HepG2 (cell line): Measurements from ENCODE around the gene TTC21B. TPM values are rescaled to one million over a fixed set of nuclear protein-coding genes. Genes with fewer than 3 reads are reported as not detected.

Experiments used
- ATAC-seq: fragments of 200-7000 bp; cut with Tn5 transposase; 3 replicates; pipeline ENCODE4 v1.9.1; 2020; ENCODE audit warnings: mild to moderate bottlenecking, moderate library complexity
- BruUV-seq: library from RNA; stranded (reverse); fragments of 400-500 nt; replicated peaks from 2 replicates; lab custom pipeline; 2021; lab: Mats Ljungman, UMichigan
- CTCF ChIA-PET: fragments of 300-600 bp; formaldehyde crosslinking; extraction: SDS; loops from one replicate; lab custom pipeline; 2021; ENCODE audit warnings: low total read pairs, inconsistent platforms, low intra/inter-chr PET ratio; lab: Yijun Ruan, JAX
- POLR2A ChIA-PET: fragments of 350-600 bp; sonication (Branson Sonifier 250); formaldehyde crosslinking; loops from one replicate; lab custom pipeline; 2020; ENCODE audit warnings: antibody characterized with exemption, inconsistent platforms; lab: Yijun Ruan, JAX
- DNase-seq: peaks from one replicate; pipeline ENCODE4 v3.0.0-alpha.2; 2015; ENCODE audit warnings: low spot score
- FAIRE-seq: peaks from 3 replicates; lab custom pipeline; 2011; peaks lifted over from hg19 to GRCh38; lab: Jason Lieb, UNC
- H2AFZ ChIP-seq: one replicate; pipeline ENCODE4 v1.6.1; 2011; ENCODE audit warnings: low read length, inconsistent platforms
- H3K27ac ChIP-seq: fragments of 300-600 bp; 3 replicates; pipeline ENCODE4 v1.8.0; 2011; ENCODE audit warnings: mixed run types, mild to moderate bottlenecking, mixed read lengths, low read length, inconsistent platforms; ENCODE audit not compliant: insufficient read depth; ENCODE audit errors: extremely low read length
- H3K27me3 ChIP-seq, 2 experiments: fragments of 200-600 bp in 1 of 2; 2 replicates in 1 of 2; 3 replicates in 1 of 2; pipeline versions ENCODE4 v1.6.0 to v1.8.0; 2011; ENCODE audit warnings: low read length in 2 of 2, mild to moderate bottlenecking in 2 of 2, moderate library complexity in 2 of 2, inconsistent platforms in 1 of 2; ENCODE audit not compliant: insufficient read depth in 2 of 2, control insufficient read depth in 1 of 2
- H3K36me3 ChIP-seq, 2 experiments: fragments of 200-600 bp in 1 of 2; replicated peaks in 1 of 2; 2 replicates in 1 of 2; 3 replicates in 1 of 2; pipeline versions ENCODE4 v1.5.1 to v1.8.0; 2011; ENCODE audit warnings: low read length in 2 of 2, inconsistent platforms in 1 of 2; ENCODE audit not compliant: insufficient read depth in 2 of 2, control insufficient read depth in 1 of 2
- H3K4me1 ChIP-seq: 2 replicates; pipeline ENCODE4 v1.5.1; 2012; ENCODE audit warnings: low read length, inconsistent platforms; ENCODE audit not compliant: insufficient read depth
- H3K4me2 ChIP-seq: 2 replicates; pipeline ENCODE4 v1.6.0; 2011; ENCODE audit warnings: low read depth, low read length, inconsistent platforms
- H3K4me3 ChIP-seq, 3 experiments: fragments of 200-600 bp in 1 of 3; sonication (generic), shearing (Covaris generic) in 1 of 3; replicated peaks in 1 of 3; 2 replicates each; pipeline ENCODE4 v1.5.1; 2011 to 2016; ENCODE audit warnings: low read length in 3 of 3, inconsistent platforms in 2 of 3, low read depth in 2 of 3, mild to moderate bottlenecking in 2 of 3, control low read depth in 1 of 3, mixed read lengths in 1 of 3; ENCODE audit not compliant: insufficient read depth in 1 of 3
- H3K79me2 ChIP-seq: one replicate; pipeline ENCODE4 v1.6.1; 2011; ENCODE audit warnings: low read length, inconsistent platforms; ENCODE audit not compliant: insufficient read depth
- H3K9ac ChIP-seq: 2 replicates; pipeline ENCODE4 v1.6.0; 2011; ENCODE audit warnings: mild to moderate bottlenecking, low read depth, low read length, inconsistent platforms; ENCODE audit not compliant: insufficient read depth
- H3K9me3 ChIP-seq: 2 replicates; pipeline ENCODE4 v1.5.1; 2012; ENCODE audit warnings: mild to moderate bottlenecking, low read length
- H4K20me1 ChIP-seq: 2 replicates; pipeline ENCODE4 v1.6.0; 2011; ENCODE audit warnings: inconsistent platforms, mild to moderate bottlenecking, low read length, moderate library complexity; ENCODE audit not compliant: insufficient read depth
- AGO2 ChIP-seq: fragments of 200-400 bp; formaldehyde crosslinking; optimal IDR thresholded peaks from 2 replicates; pipeline ENCODE3; 2017; ENCODE audit warnings: mild to moderate bottlenecking, low read depth, low read length, moderate library complexity
- CHCHD3 ChIP-seq: sonication (generic); formaldehyde crosslinking; IDR thresholded peaks from 2 replicates; pipeline ENCODE4 v1.8.0; 2022; ENCODE audit warnings: mild to moderate bottlenecking, missing genetic modification reagents, moderate library complexity
- ETV6 ChIP-seq: sonication (generic); formaldehyde crosslinking; conservative IDR thresholded peaks from 2 replicates; pipeline ENCODE4 v1.4.0; 2020; ENCODE audit warnings: missing genetic modification reagents
- FOXA3 ChIP-seq: IDR thresholded peaks from 2 replicates; pipeline ENCODE4 v1.6.1; 2016; ENCODE audit warnings: missing genetic modification reagents, missing compliant biosample characterization
- HNF4A ChIP-seq: sonication (generic); formaldehyde crosslinking; IDR thresholded peaks from 2 replicates; pipeline ENCODE4 v1.4.0; 2020; ENCODE audit warnings: missing genetic modification reagents
- PHB2 ChIP-seq: fragments of 450-650 bp; IDR thresholded peaks from 2 replicates; pipeline ENCODE4 v1.6.1; 2018; ENCODE audit not compliant: partially characterized antibody
- ZBTB1 ChIP-seq: sonication (generic); formaldehyde crosslinking; IDR thresholded peaks from 2 replicates; pipeline ENCODE4 v1.4.0; 2020; ENCODE audit warnings: missing genetic modification reagents, borderline replicate concordance
- ZIK1 ChIP-seq: sonication (generic); formaldehyde crosslinking; IDR thresholded peaks from 2 replicates; pipeline ENCODE4 v1.5.0; 2020; ENCODE audit warnings: mild to moderate bottlenecking, low read depth, missing genetic modification reagents, borderline replicate concordance
- ZNF225 ChIP-seq: sonication (generic); formaldehyde crosslinking; IDR thresholded peaks from 2 replicates; pipeline ENCODE4 v1.4.0; 2020; ENCODE audit warnings: mild to moderate bottlenecking, missing genetic modification reagents
- WGBS: methylation state at CpG from one replicate; pipeline ENCODE4 v1.1.6; 2017; ENCODE audit warnings: low lambda C conversion rate; 5-methylcytosine and 5-hydroxymethylcytosine counted together
- in situ Hi-C: cut with HindIII; loops from 2 replicates; pipeline ENCODE4 v1.10.0; 2017; ENCODE audit warnings: low pct_unique_long_range_greater_than_20kb; ENCODE audit not compliant: extremely low pct_ligation_motif_present
- intact Hi-C: fragments of 100-400 bp; cut with micrococcal nuclease; formaldehyde crosslinking; loops from one replicate; pipeline ENCODE4 v1.10.0; 2022; ENCODE audit not compliant: unreplicated experiment
- polyA plus RNA-seq, 8 experiments: library from polyadenylated mRNA; depleted of rRNA in 3 of 8; stranded (reverse) in 7 of 8; unstranded in 1 of 8; fragments of >200 nt; fragmentation: Illumina TruSeq in 4 of 8; extraction: Trizol in 4 of 8; gene quantifications; 2 replicates each; pipeline versions ENCODE4 v1.2.1 to v1.2.3, GENCODE V29; 2011 to 2016; ENCODE audit warnings: low read depth in 4 of 8, missing spikeins in 1 of 8, mixed read lengths in 1 of 8; ENCODE audit not compliant: insufficient read depth in 1 of 8
- total RNA-seq, 5 experiments: library from RNA; depleted of rRNA; stranded (reverse); fragments of >200 nt; fragmentation: Illumina TruSeq; extraction: Trizol; gene quantifications; 2 replicates each; pipeline ENCODE4 v1.2.3, GENCODE V29; 2016; ENCODE audit warnings: low read depth in 1 of 5
- TF ChIP-seq, protein P1 (sequence below): sonication (generic); formaldehyde crosslinking; IDR thresholded peaks from 2 replicates; pipeline ENCODE4 v1.4.0; 2020; ENCODE audit warnings: missing genetic modification reagents
- TF ChIP-seq, protein P2 (sequence below): sonication (generic); formaldehyde crosslinking; IDR thresholded peaks from 2 replicates; pipeline ENCODE4 v1.5.1; 2020; ENCODE audit warnings: missing genetic modification reagents, mild to moderate bottlenecking, borderline replicate concordance
- TF ChIP-seq, protein P3 (sequence below): sonication (generic); formaldehyde crosslinking; IDR thresholded peaks from 2 replicates; pipeline ENCODE4 v1.8.0; 2022; ENCODE audit warnings: missing genetic modification reagents, mild to moderate bottlenecking, inconsistent platforms, borderline replicate concordance

Gene TTC21B
- total and polyA plus RNA-seq, 2 of the 13 experiments (the other 11 are each of a cell fraction or from before 2014, with no cell fraction given) = 39.1 to 67.1 TPM

DNA sequence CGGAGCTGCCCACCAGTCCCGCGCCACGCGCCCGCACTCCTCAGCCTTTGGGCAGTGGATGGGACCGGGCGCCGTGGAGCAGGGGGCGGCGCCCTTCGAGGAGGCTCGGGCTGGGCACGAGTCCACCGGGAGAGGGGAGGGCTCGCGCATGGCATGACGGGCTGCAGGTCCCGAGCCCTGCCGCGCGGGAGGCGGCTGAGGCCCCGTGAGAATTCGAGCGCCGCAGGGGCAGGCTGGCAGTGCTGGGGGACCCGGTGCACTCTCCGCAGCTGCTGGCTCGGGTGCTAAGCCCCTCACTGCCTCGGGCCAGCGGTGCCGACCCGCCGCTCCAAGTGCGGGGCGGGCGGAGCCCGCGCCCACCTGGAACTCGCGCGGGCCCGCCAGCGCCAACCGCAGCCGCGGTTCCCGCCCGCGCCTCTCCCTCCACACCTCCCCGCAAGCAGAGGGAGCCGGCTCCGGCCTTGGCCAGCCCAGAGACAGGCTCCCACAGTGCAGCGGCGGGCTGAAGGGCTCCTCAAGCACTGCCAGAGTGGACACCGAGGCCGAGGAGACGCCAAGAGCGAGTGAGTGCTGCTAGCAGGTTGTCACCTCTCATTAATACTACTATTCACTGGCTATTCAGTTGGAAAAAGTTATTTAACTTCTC, 3.6 kb upstream of the TTC21B start:
- no peak for ATAC-seq
- Histone ChIP-seq H3K4me2 (no peak overlapping the region), H2AFZ (no peak overlapping the region), H3K4me1 (peaks cover 17% of the 10 kb centered on the region), H3K9me3 (no peaks in the 10 kb centered on the region), H3K27me3 (no peaks in the 10 kb centered on the region; a peak in 1 of 5 replicates), H3K79me2 (peaks cover 12% of the 10 kb centered on the region), H4K20me1 (peaks cover 6% of the 10 kb centered on the region), H3K9ac (no peak overlapping the region), H3K4me3 (no peak overlapping the region), H3K27ac (no peak overlapping the region), H3K36me3 (no peaks in the 10 kb centered on the region)
- CTCF ChIA-PET = no interaction called here
- in situ Hi-C loops (no loop called here), intact Hi-C loops (no loop called here)
- no peak for DNase-seq
- no TSS peak for BruUV-seq
- POLR2A ChIA-PET = no interaction called here
- TF ChIP-seq, protein P1, sequence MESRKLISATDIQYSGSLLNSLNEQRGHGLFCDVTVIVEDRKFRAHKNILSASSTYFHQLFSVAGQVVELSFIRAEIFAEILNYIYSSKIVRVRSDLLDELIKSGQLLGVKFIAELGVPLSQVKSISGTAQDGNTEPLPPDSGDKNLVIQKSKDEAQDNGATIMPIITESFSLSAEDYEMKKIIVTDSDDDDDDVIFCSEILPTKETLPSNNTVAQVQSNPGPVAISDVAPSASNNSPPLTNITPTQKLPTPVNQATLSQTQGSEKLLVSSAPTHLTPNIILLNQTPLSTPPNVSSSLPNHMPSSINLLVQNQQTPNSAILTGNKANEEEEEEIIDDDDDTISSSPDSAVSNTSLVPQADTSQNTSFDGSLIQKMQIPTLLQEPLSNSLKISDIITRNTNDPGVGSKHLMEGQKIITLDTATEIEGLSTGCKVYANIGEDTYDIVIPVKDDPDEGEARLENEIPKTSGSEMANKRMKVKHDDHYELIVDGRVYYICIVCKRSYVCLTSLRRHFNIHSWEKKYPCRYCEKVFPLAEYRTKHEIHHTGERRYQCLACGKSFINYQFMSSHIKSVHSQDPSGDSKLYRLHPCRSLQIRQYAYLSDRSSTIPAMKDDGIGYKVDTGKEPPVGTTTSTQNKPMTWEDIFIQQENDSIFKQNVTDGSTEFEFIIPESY (CRISPR knock-in tag) = 0 out of 2 replicates have a peak, but pooled peaks have one; percentile 16
- TF ChIP-seq HNF4A (CRISPR knock-in tag) = no peak
- 93% methylated on average over 33 of the region's 60 CpGs for WGBS
- FAIRE-seq = no peak

DNA sequence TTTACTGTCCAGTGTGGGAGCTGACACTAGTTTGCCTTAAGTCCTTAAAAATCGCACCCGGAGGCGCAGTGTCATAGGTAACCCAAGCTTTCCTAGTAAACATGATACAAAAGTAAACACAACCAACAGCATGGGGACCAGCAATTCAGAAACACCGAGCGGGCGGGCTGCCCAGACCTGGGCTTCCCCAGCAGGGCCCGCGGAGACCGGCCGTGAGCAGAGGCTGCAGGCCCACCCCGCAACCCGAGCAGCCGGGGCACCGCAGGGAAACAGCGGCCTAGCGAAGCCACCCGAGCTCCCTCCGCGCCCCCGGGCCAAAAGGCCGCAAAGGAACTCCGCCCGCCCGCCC, 296 bp downstream of the TTC21B start:
- peak overlapping the region; percentile 84 for H3K27ac ChIP-seq
- peaks cover 52% of the 10 kb centered on the region for H3K4me1 ChIP-seq
- H3K27me3 ChIP-seq = no peaks in the 10 kb centered on the region; a peak in 1 of 5 replicates
- no peaks in the 10 kb centered on the region for H3K9me3 ChIP-seq
- peaks cover 50% of the 10 kb centered on the region for H3K79me2 ChIP-seq
- H3K36me3 ChIP-seq = peaks cover 3 to 13% of the 10 kb centered on the region in 2 experiments; a peak in 4 of 5 replicates
- BruUV-seq = TSS peak; percentile 59
- WGBS = 0% methylated on average over 10 of the region's 24 CpGs
- peak overlapping the region; percentile 88 to 97 (median 91) for H3K4me3 ChIP-seq
- H3K4me2 ChIP-seq = peak overlapping the region; percentile 73
- ATAC-seq (peak; percentile 79), DNase-seq (peak; percentile 54), FAIRE-seq (no peak)
- ChIA-PET POLR2A (interaction anchor here (0.7 to 2.4 kb wide), 21 partner anchors 8 to 422 kb away, joined by 3 to 33 read pairs (median 4); partner anchors contain the start of genes SCN1A and SCN9A), CTCF (interaction anchor here (1.2 to 1.8 kb wide), 4 partner anchors 154 to 431 kb away, joined by 4 to 19 read pairs (median 12); partner anchors contain the start of gene SCN1A)
- in situ Hi-C loops (loop anchor here (5.0 kb wide), 3 partner anchors 174 to 464 kb away; partner anchors contain the start of gene SCN1A), intact Hi-C loops (loop anchor here (1.0 to 5.0 kb wide), 5 partner anchors 175 to 563 kb away; partner anchors contain the start of gene SCN1A)
- H4K20me1 ChIP-seq = peaks cover 25% of the 10 kb centered on the region
- H3K9ac ChIP-seq = peak overlapping the region; percentile 92
- no peak overlapping the region for H2AFZ ChIP-seq
- TF ChIP-seq AGO2 = peak; percentile 76
- no peak for TF ChIP-seq CHCHD3 (CRISPR knock-in tag)
- 0 out of 2 replicates have a peak, but pooled peaks have one; percentile 13 for TF ChIP-seq ZBTB1 (CRISPR knock-in tag)
- TF ChIP-seq, protein P2, sequence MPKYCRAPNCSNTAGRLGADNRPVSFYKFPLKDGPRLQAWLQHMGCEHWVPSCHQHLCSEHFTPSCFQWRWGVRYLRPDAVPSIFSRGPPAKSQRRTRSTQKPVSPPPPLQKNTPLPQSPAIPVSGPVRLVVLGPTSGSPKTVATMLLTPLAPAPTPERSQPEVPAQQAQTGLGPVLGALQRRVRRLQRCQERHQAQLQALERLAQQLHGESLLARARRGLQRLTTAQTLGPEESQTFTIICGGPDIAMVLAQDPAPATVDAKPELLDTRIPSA (CRISPR knock-in tag) = 0 out of 2 replicates have a peak, but pooled peaks have one; percentile 80
- TF ChIP-seq ZNF225 (CRISPR knock-in tag) = 0 out of 2 replicates have a peak, but pooled peaks have one; percentile 19
- TF ChIP-seq, protein P3, sequence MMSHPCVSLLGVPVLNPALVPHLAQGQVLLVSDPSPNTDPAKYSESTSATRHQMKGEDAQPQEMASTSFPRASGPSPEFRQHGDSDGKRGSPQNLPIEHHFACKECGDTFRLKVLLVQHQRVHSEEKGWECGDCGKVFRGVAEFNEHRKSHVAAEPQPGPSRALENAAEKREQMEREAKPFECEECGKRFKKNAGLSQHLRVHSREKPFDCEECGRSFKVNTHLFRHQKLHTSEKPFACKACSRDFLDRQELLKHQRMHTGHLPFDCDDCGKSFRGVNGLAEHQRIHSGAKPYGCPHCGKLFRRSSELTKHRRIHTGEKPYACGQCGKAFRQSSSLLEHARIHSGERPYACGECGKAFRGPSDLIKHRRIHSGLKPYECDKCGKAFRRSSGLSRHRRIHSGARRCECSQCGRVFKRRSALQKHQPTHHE (CRISPR knock-in tag) = peak; percentile 34; the same call in 1 of the 2 replicates
- peak; percentile 17; the same call in 1 of the 2 replicates for TF ChIP-seq ETV6 (CRISPR knock-in tag)
- peak; percentile 18; the same call in 1 of the 2 replicates for TF ChIP-seq FOXA3 (CRISPR knock-in tag)
- no peak for TF ChIP-seq PHB2
- 0 out of 2 replicates have a peak, but pooled peaks have one; percentile 19 for TF ChIP-seq ZIK1
